Left lobe of liver (tissue), 2 donors: Measurements from ENCODE around the gene GRIP1. TPM values are rescaled to one million over a fixed set of nuclear protein-coding genes. Genes with fewer than 3 reads are reported as not detected.

Source experiments
- ATAC-seq: fragments of 200-7000 bp; cut with Tn5 transposase; one replicate; pipeline ENCODE4 v1.9.1; 2020; ENCODE audit warnings: mild to moderate bottlenecking, moderate library complexity
- DNase-seq: peaks from one replicate; pipeline ENCODE4 v3.0.0-alpha.2; 2020; ENCODE audit warnings: low spot score
- total RNA-seq: library from RNA; stranded (reverse); gene quantifications from one replicate; pipeline ENCODE4 v1.2.1, GENCODE V29; 2021
- donor health status: DM: no; HTN: no; CAD: no; lungs with moderate emphysema.
- donor health status: DM: no; HTN: yes; CAD: no.

GRIP1 gene
- total RNA-seq, 1 donor from 2014 or later = 0.13 TPM

DNA sequence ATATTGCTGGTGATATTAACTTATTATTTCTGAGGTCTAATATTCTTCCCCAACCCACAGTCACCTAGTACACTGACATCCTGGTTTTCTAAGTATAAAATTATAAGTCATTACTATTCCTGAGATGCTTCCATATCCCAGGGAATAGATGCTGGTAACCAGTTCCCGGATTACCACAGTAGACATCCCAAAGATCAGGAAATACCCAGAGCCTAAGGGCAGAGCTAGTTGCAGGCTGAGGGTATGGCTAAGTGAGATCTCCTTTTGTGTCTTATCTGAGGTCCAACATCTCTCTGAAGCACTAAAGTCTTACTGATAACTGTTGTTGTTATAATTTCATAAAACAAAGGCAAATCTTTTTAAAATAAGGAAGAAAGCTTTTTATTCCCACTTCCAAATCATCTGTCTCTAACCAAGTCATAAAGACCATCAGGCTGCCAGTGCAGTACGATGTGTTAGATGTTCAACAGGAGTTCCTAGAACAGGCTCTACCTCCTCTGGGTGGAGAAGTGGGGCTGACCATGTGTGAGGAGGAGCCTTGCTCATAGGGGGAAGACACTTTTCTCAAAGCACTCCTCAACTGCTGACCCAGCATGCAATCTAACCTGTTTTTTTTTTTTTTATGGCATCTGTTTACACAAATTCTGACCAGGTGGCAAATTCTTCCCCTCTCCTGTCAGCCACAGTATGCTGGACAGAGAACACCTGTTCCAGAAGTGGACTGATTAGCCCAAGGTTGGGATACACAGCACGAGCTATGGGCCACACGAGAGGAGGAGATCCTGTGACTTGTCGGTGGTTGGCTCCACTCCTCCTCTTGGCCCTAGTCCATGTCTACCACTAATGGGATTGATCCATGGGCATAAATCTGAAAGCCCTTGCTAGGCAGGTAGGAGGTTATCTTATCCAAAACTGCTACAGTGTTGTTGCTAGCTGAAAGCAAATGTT is 16.1 kb upstream of the GRIP1 start:
- no peak for ATAC-seq
- DNase-seq = no peak

DNA sequence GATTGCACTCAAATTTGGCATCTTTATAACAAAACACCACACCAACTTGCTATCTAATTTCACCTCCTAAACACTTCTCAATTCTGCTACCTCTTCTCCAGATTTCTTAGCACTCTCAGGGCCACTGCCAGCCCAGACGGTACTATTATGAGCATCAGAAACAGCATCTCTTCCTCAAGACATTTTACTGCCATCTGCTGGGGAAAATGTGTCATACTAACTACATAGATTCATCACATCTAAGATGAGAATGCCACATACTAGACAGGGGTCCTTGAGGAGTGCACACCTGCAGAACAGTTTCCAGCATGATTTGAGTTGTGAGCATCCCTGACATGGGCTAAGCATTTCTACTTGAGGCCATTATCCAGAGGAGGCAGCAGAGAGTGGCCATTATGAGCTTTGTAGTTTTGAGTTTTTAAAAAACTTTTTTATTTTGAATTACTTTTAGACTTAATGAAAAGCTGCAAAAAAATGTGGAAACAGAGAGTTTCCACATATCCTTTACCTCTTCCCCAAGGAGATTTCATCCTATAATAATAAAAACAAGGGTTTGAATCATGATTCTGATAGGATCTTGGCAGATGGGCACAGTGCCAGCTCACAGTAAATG is 15.1 kb upstream of the GRIP1 start:
- ATAC-seq (peak; percentile 82), DNase-seq (no peak)

DNA sequence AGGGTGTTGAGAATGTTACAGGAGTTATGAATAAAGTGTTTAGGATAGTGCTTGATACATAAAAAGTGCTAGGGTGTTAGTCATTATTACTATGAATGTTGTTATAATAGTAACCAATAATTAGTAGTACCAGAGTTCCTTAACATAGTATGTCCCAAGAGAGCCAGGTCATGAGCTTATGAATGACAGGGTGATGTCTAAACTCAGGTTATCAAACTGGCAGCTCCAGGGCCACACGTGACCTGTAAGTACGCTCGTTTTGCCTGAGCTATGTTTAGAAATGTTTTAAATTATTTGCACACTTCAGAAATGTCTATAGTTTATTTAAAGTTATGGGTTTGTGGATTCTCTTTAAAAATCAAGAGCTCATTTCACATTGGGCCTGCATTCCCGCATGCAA is 14.1 kb upstream of the GRIP1 start:
- ATAC-seq (no peak), DNase-seq (no peak)

- ATAC-seq = no peak
- no peak for DNase-seq
Observed at GRCh38 chr12:66692170-66692569, 13.3 kb upstream of the GRIP1 start.

DNA sequence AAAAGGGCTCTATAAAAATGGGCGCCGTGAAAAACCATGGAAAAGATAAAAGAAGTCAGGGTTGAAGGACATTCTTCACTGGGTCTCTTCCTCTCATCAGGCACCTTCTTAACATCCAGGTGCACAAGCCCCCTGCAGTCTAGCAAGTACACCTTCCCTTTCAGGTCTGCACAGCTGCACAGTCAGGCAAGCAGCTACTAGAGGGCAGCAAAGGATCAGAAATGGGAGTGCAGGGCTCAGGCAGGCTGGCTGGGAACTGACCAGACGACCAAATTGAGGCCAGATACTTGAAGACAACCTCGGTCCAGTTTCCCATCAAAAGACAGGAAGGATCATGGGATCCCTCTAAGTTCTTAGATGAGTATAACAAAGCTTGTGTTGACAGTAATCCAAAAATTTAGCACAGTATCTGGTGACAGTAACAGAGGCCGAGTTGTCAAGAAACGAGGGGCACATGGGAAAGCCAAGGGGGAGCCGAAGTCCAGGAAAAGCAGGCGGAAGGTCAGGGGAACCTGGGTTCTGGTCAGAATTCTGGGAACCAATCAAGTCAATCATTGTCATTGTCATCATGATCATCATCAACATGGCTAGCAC is 10.1 kb upstream of the GRIP1 start:
- peak; percentile 83 for ATAC-seq
- peak; percentile 46 for DNase-seq

- no peak for DNase-seq
- ATAC-seq = no peak
Observed at GRCh38 chr12:66684222-66684621, 5.3 kb upstream of the GRIP1 start.

GRCh38 chr12:66683822-66684221 is 4.9 kb upstream of the GRIP1 start:
- ATAC-seq (no peak), DNase-seq (no peak)

DNA sequence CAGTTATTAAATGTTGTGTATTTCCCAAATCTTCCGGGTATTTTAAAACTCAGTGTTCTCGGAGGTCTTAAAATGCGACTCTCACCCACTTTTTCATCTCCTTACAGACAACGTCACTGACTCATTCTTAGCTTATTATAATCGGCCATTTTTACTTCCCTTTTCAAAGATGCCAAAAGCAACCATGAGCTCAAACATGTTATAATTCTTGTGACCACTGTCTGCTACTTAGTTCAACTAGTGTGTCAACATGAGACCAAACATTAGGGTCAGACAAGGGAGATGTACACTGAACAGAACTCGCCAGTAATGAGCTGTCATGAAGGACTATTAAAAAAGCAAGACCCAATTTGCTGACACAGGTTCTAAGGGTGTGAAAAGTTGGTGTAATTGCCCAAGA is 4.2 kb upstream of the GRIP1 start:
- DNase-seq (no peak), ATAC-seq (no peak)

DNA sequence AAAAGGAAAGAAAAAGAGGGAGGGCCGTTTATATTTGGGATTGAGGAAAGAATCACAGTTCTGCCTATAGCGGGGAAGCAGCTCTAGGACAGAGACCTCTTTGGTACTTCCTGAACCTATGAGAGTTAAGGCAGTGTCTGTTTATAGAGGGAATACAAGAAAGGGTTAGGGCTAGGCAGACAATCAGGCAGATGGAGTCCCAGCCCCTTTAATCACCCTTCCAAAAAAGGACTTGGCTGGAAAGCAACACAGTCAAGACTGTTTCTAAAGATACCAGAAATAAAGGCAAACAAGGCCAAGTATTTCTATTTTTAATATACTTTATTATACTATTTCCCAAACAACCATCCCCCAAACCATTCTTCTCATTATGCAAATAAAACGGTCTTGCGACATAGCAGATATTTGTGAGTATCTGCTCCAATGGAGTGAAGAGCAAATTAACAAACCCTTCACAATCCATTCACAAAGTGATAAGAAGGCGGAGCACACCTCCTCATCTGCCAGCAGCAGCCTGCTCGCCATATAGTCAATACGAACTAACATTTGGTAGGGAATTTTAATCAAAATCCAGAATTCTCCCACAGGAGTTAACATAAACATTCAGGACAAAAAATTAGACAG is 697 bp upstream of the GRIP1 start:
- no peak for ATAC-seq
- no peak for DNase-seq

- DNase-seq (no peak), ATAC-seq (no peak)
Observed at GRCh38 chr12:66676241-66676640, 2.6 kb downstream of the GRIP1 start.

GRCh38 chr12:66674495-66675122 is 4.3 kb downstream of the GRIP1 start:
- DNase-seq (no peak), ATAC-seq (no peak)

GRCh38 chr12:66669541-66669940 is 9.3 kb downstream of the GRIP1 start:
- DNase-seq = no peak
- ATAC-seq = no peak

DNA sequence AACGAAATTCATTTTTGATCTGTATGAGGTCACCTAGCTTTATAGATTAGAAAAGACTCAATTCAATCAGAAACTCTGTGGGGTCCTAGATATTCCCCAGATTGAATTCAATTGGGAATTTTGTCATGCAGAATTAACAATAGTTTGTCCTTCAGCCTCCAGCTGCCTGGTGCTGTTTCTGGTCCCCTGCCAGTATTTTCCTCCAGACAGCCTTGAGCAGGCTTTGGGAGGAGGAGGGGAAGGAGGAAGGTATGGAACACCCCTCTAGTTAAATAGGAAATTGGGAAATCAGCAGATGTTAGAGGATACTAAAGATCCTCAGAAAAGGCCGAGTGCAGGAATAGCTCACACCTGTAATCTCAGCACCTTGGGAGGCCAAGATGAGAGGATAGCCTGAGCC is 10.6 kb downstream of the GRIP1 start:
- ATAC-seq = no peak
- DNase-seq = no peak

DNA sequence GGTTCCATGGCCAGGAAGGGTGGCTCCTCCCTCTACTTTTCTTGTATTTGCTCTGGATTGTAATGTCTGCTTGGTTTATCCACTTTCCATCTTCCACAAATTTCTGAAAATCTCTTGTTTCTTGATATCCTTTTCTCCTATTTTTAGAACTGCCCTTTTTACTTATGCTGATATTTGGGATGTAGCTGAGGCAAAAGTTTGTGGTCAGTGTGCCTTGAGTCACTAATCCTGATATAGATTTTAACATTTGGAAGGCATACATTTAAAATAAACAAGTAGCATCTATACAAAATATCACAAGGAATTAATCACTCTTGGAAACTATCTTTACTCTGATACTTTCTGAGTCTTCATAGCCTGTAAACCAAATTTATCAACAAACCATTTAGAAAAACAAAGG is 11.0 kb downstream of the GRIP1 start:
- DNase-seq = no peak
- ATAC-seq = no peak

GRCh38 chr12:66666481-66666880 is 12.4 kb downstream of the GRIP1 start:
- DNase-seq (no peak), ATAC-seq (no peak)

GRCh38 chr12:66665435-66665985 is 13.4 kb downstream of the GRIP1 start:
- ATAC-seq (no peak), DNase-seq (no peak)

- ATAC-seq (no peak), DNase-seq (no peak)
Observed at GRCh38 chr12:66664076-66664475, 14.8 kb downstream of the GRIP1 start.

GRCh38 chr12:66663611-66664010 is 15.3 kb downstream of the GRIP1 start:
- ATAC-seq = no peak

GRCh38 chr12:66662729-66663128 is 16.1 kb downstream of the GRIP1 start:
- no peak for DNase-seq
- no peak for ATAC-seq

More at GRCh38 chr12:66663611-66664010, 15.3 kb downstream of the GRIP1 start:
- no peak for DNase-seq

DNA sequence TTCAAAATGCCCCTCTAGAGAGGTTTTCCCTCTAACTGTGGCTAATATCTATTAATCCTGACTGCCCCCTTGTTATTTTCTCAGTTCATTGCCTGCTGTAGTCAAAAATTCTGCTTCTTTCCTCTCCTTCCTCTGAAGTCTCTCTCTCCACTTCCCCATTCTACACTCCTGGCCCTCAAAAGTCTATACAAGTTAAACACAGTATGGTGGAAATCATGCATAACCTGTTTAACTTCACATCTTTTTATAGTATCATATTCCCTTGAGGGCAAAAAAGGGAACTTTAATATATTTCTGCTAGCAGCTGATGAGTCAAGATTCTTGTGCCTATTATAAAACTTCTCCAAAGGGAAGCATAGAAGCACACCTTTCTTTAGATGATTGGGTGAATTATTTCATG is 16.7 kb downstream of the GRIP1 start:
- DNase-seq = no peak
- no peak for ATAC-seq

DNA sequence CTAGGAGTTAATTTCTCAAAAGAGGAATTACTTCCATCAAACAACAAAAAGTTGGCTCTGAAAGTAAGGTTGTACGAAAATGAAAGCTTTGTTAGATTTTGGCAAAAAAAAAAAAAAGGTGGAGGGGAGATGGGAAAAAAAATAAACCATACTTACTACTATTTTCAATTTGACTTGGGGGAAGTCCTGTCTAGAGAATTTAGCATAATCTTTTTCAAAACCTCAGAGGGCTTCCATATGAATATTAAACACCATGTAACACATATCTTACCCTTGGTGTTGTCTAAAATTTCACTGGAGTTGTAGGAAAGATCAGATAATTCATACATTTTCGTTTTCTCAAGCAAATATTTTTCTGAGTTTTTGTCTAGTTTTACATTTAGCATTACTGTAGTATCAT is 17.5 kb downstream of the GRIP1 start:
- ATAC-seq (no peak), DNase-seq (no peak)
